GM21367 (cell line): Measurements from ENCODE around the gene BCL3.
"Not testable (repeated sequence)": the region's sequence is repeated elsewhere in the genome, so short reads cannot be mapped to it uniquely, and the experiment has no call there.

Experiments used
- ATAC-seq: cut with Tn5 transposase; IDR thresholded peaks from one replicate; pipeline ENCODE4 v1.9.1; 2021; ENCODE audit not compliant: unreplicated experiment

Gene BCL3

GRCh38 chr19:44720945-44721344, 27.6 kb upstream of the BCL3 start:
- ATAC-seq, result no peak

GRCh38 chr19:44721369-44721768, 27.1 kb upstream of the BCL3 start:
- not testable (repeated sequence) for ATAC-seq

GRCh38 chr19:44722131-44723121, 26.1 kb upstream of the BCL3 start:
- no peak for ATAC-seq

- ATAC-seq, result no peak
These were observed 25.1 kb upstream of the BCL3 start for GRCh38 chr19:44723299-44723951.

- ATAC-seq, result no peak
These were observed 24.6 kb upstream of the BCL3 start for GRCh38 chr19:44723952-44724319.

- ATAC-seq, result no peak
These were observed 23.3 kb upstream of the BCL3 start for GRCh38 chr19:44725251-44725650.

GRCh38 chr19:44725684-44726083, 22.8 kb upstream of the BCL3 start:
- ATAC-seq, result no peak

- ATAC-seq, result no peak
These were observed 22.0 kb upstream of the BCL3 start for GRCh38 chr19:44726465-44726864.

- ATAC-seq, result no peak
These were observed 20.3 kb upstream of the BCL3 start for GRCh38 chr19:44728178-44728577.

GRCh38 chr19:44729516-44730033, 18.9 kb upstream of the BCL3 start:
- no peak for ATAC-seq

GRCh38 chr19:44731081-44731480, 17.4 kb upstream of the BCL3 start:
- ATAC-seq, result no peak

- no peak for ATAC-seq
These were observed 16.9 kb upstream of the BCL3 start for GRCh38 chr19:44731622-44732021.

- no peak for ATAC-seq
These were observed 16.1 kb upstream of the BCL3 start for GRCh38 chr19:44732235-44733014.

GRCh38 chr19:44734357-44734756, 14.2 kb upstream of the BCL3 start:
- ATAC-seq, result no peak

- ATAC-seq, result no peak
These were observed 13.5 kb upstream of the BCL3 start for GRCh38 chr19:44735011-44735410.

GRCh38 chr19:44737238-44738071, 11.1 kb upstream of the BCL3 start:
- no peak for ATAC-seq

GRCh38 chr19:44738136-44738535, 10.4 kb upstream of the BCL3 start:
- ATAC-seq, result no peak

GRCh38 chr19:44738603-44739558, 9.6 kb upstream of the BCL3 start:
- no peak for ATAC-seq

GRCh38 chr19:44740351-44740824, 8.1 kb upstream of the BCL3 start:
- ATAC-seq, result no peak
